Measurements from ENCODE around the gene CST11. TPM values are rescaled to one million over a fixed set of nuclear protein-coding genes. Genes with fewer than 3 reads are reported as not detected.

The CST11 gene
- total RNA-seq, 2 experiments from 2014 or later = not detected

DNA sequence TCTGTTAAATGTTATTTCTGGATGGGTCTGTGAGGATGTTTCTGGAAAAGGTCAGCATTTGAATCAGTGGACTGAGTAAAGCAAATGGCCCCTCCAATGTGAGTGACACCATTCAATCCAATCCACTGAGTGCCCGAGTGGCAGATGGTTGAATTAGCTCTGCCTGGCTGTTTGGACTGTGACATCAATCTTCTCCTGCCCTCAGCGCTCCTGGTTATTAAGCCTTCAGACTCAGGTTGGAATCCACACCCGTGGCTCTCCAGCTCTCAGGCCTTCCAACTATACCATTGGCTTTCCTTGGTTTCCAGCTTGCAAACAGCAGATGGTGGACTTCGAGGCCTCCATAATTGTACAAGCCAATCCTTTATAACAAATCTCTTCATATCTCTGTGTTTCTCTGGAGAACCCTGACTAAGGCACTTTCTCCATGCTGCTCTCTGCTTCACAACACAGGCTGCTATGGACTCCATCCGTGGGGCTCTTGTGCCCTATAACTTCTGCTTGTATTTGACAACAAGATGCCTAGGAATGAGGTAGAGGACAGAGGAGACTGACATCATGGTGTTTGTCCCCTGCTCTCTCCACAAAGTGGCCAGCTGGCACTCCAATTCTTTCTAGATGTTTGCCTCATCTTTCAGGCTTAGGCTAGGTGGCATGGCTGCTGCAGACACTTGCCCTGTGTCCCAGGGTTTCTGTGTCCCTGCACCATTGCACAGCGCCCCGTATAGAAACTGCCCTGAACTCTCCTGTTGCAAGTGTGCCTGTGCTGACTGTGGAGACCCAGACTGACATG lies 18.0 kb downstream of the CST11 start:
- CTCF ChIA-PET = interaction anchor here (1.9 kb wide), 1 partner anchor 172 kb away, joined by 4 read pairs; no protein-coding TSS in a partner anchor
- POLR2A ChIA-PET = no interaction called here

- CTCF ChIA-PET = interaction anchor here (1.9 kb wide), 1 partner anchor 173 kb away, joined by 4 read pairs; no protein-coding TSS in a partner anchor
- POLR2A ChIA-PET = no interaction called here
Observed at GRCh38 chr20:23433628-23434027, 19.0 kb downstream of the CST11 start.

DNA sequence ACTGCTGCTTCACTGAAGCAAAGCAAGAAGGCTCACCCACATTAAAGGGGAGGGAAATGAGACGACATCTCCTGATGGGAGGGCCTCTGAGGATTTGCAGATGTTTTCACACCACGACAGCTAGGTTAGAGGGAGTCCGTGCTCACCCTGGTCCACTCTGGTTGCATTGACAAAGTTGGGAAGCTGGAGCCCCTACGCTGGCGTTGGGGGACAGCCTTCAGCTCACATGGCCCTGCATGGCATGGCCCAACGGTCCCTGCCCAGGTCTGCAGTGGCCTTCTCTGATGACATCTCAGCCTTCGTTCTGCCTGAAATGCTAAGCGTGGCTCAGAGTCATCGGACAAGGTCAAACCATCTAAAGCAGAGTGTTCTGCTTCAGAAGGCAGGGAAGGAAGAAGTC lies 27.5 kb downstream of the CST11 start:
- POLR2A ChIA-PET = no interaction called here
- CTCF ChIA-PET = no interaction called here

- POLR2A ChIA-PET = interaction anchor here (0.7 to 3.7 kb wide), 7 partner anchors 21 to 181 kb away, joined by 3 to 39 read pairs (median 4); partner anchors contain the start of genes GZF1 and NXT1
- CTCF ChIA-PET = interaction anchor here (0.7 to 3.0 kb wide), 6 partner anchors 21 to 71 kb away, joined by 3 to 18 read pairs (median 6); partner anchors contain the start of gene NXT1
Observed at GRCh38 chr20:23420943-23421931, 31.4 kb downstream of the CST11 start, which contains the start of gene NAPB. Gene NAPB (minus strand): TSS chr20:23421488. CDS start chr20:23421402, 86 bp downstream.

GRCh38 chr20:23419995-23420901 lies 32.4 kb downstream of the CST11 start:
- ChIA-PET CTCF (interaction anchor here (0.5 to 3.0 kb wide), 5 partner anchors 22 to 111 kb away, joined by 3 to 18 read pairs (median 5); partner anchors contain the start of gene NXT1), POLR2A (interaction anchor here (1.1 to 3.7 kb wide), 5 partner anchors 20 to 70 kb away, joined by 3 to 39 read pairs (median 6); partner anchors contain the start of genes GZF1 and NXT1)

- ChIA-PET POLR2A (interaction anchor here (1.4 to 3.7 kb wide), 2 partner anchors 58 to 69 kb away, joined by 6 to 39 read pairs; partner anchors contain the start of genes GZF1 and NXT1), CTCF (interaction anchor here (0.5 to 3.0 kb wide), 4 partner anchors 22 to 112 kb away, joined by 4 to 18 read pairs (median 10); partner anchors contain the start of gene NXT1)
Observed at GRCh38 chr20:23419657-23419994, 33.0 kb downstream of the CST11 start.

DNA sequence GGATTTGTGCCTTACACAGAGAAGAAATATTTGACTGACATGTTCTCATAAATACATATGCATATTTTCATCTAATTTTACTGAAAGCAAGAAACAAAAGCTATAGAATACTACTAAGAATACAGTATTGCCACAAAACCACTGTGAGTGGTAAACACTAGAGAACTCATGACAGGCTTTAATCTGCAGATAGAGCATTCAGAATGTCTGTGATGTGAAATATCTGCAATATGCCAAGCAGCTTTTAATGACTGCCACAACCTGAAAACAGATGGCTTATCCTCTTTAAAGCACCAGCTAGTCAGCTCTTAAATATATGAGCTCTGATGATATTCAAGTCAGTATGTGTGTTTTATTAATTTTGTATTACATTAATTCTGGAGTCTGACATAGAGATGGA lies 34.8 kb downstream of the CST11 start:
- ChIA-PET CTCF (interaction anchor here (0.6 to 1.0 kb wide), 2 partner anchors 23 to 34 kb away, joined by 3 read pairs; no protein-coding TSS in a partner anchor), POLR2A (interaction anchor here (1.0 kb wide), 1 partner anchor 68 kb away, joined by 4 read pairs; no protein-coding TSS in a partner anchor)

DNA sequence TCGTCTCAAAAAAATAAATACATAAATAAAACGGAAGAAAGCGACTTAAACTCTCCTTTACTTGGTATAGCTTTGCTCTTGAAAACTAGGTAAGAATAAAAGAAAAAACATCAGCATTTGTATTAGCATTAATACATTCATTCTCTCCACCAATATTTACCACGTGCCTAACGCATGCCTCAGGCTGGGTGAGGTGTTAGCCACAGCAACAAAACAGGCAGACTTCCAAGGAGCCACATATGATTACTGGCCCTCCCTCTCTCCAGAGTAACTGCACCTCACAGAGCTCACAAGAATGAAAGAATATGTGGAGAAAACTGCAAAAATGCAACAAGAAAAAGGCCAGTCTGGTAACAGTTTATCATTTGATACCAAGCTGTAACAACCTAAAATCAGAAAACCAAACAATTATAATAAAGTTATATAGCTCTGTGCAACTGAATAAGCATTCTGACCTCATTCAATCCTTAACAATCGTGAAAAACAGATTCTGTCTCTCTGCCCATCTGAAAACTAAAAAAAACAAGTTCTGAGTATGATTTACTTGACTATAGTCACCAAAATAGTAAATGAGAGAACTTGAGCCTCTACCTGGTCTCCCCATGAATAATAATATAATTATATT lies 36.6 kb downstream of the CST11 start:
- ChIA-PET CTCF (interaction anchor here (0.8 to 1.5 kb wide), 3 partner anchors 16 to 32 kb away, joined by 3 read pairs; no protein-coding TSS in a partner anchor), POLR2A (no interaction called here)

GRCh38 chr20:23415555-23415954 lies 37.1 kb downstream of the CST11 start:
- CTCF ChIA-PET = interaction anchor here (0.8 to 1.5 kb wide), 4 partner anchors 15 to 66 kb away, joined by 3 read pairs; no protein-coding TSS in a partner anchor

DNA sequence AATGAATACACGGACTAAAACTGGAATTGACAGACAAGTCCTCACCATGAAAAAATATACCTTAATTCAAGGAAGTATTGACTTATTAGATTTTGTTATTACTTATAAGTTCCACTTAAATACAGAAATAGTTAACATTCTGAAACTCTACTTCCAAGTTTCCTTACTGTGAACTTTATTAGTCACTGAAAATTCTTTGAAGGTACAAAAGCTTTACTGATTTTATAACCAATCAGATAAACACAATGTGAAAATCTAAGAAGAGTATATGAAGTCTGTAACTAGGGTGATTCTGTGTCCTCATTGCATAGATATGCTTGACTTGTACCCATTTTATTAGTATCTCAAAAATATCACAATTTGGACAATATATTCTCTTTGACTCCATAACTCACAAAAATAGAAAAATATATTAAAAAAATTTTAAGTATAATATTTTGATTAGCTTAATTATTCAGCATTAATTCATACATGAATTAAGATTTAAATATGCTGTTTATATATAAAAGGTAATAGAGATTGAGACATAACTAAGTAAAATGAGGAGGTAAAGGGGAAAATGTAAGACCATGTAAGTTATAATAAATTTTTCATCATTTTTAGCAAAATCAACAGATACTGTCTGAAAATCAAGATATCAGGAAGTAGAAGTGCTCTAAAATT lies 38.0 kb downstream of the CST11 start:
- POLR2A ChIA-PET = no interaction called here
- CTCF ChIA-PET = interaction anchor here (1.3 to 1.5 kb wide), 2 partner anchors 14 to 65 kb away, joined by 3 read pairs; no protein-coding TSS in a partner anchor

More at GRCh38 chr20:23415555-23415954, 37.1 kb downstream of the CST11 start:
- POLR2A ChIA-PET = no interaction called here

DNA sequence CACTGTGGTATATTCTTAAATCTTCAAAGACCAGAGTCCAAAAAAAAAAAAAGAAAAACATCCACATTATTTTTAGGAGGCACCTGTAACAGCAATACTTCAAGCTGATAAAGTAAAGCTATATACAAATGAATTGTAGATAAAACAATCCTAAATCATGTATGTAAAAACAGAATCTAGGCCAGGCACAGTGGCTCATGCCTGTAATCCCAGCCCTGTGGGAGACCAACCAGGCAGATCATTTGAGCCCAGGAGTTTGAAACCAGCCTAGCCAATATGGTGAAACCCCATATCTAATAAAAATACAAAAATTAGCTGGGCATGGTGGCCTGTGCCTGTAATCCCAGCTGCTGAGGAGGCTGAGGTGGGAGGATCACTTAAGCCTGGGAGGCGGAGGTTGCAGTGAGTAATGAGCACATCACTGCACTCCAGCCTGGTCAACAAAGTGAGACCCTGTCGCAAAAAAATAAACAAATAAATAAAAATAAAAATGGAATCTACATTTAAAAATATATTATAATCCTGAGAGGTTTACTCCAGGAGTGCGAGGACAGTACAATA lies 38.7 kb downstream of the CST11 start:
- CTCF ChIA-PET = no interaction called here
- POLR2A ChIA-PET = no interaction called here

- POLR2A ChIA-PET = no interaction called here
- CTCF ChIA-PET = no interaction called here
Observed at GRCh38 chr20:23412026-23412425, 40.6 kb downstream of the CST11 start.

DNA sequence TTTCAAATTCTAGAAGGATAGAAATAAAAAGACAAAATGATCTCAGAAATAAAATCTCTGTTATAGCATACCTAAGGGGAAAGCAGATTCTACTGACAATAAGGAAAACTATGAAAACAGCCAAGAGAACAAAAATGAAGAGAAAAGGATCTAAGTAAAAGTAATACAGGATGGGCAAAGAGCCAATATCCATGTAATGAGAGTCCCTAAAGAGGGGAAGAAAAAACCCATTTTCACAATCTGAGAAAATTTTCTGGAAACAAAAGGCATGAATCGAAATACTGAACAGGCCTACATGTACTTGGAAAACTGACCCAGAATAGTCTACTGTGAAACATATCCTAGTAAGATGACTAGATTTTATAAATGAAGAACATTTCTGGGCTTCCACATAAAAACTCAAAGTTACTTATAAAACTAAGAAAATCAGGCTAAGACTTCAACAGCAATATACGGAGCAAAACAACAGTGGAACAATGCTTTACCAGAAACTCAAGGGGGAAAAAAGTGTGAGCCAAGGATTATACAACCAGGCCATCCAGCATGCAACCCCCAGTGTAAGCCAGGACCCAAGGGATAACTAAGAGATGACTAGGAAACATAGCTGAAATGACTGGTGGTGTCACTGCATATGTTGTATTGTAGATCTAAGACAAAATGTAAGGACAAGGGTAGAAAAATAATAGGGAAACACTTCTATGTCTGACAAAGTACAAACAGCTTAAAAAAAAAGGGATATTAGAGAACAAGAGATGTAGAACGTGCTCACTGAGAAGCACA lies 41.6 kb downstream of the CST11 start:
- CTCF ChIA-PET = no interaction called here
- POLR2A ChIA-PET = no interaction called here

DNA sequence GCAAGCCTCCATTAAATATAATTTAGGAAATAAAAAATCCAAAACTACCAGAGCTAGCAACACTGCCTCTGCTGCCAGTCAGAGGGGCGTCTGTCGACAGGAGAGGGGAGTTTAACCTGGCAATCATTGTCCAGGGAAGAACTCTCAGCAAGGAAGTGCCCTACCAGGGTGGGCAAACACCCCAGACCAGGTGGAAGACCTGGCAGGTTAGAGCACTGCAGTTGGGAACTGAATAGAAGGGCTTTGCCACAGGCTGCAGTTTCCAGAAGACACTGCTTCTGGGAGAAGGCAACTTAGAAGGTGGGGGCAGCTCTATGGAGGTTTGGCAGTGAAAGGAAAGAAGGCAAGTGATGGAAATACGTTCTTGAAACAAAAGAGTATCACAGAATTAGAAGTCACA lies 42.9 kb downstream of the CST11 start:
- ChIA-PET CTCF (no interaction called here), POLR2A (no interaction called here)

DNA sequence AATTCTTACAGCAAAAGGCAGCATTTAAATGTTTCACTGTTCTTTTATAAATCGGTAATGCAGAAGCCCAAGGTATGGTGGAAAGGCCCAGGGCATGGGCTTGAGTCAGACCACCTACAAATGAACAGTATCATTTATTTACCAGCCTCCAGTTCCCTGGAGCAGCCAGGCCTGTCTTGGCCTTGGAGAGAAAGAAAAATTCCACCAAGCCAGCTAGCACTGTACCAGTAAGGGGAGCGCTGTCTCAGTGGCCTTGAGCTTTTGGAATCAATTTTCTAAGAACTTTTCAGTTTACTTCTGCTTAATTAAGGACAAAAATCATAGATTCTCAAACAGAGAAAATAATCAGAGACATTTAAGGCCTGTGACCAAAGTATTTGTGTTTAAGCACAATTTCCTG lies 43.7 kb downstream of the CST11 start:
- POLR2A ChIA-PET = no interaction called here
- CTCF ChIA-PET = no interaction called here

GRCh38 chr20:23407781-23408464 lies 44.8 kb downstream of the CST11 start:
- CTCF ChIA-PET = interaction anchor here (0.6 kb wide), 1 partner anchor 11 kb away, joined by 3 read pairs; no protein-coding TSS in a partner anchor
- POLR2A ChIA-PET = no interaction called here

Data from activated CD8-positive, alpha-beta memory T cell treated with anti-CD3 and anti-CD28 coated beads for 36 hours (primary cell).